Panc1 (cell line): ENCODE data around the gene KIAA2012. TPM values are rescaled to one million over a fixed set of nuclear protein-coding genes. Genes with fewer than 3 reads are reported as not detected.

ENCODE experiments used
- ATAC-seq: fragments of 200-7000 bp; cut with Tn5 transposase; 2 replicates; pipeline ENCODE4 v1.9.1; 2020; ENCODE audit warnings: mild to moderate bottlenecking, moderate library complexity
- BruUV-seq: library from RNA; stranded (reverse); fragments of 400-500 nt; replicated peaks from 2 replicates; lab custom pipeline; 2021; lab: Mats Ljungman, UMichigan
- CTCF ChIA-PET: fragments of 300-600 bp; sonication (Branson Sonifier 250); formaldehyde crosslinking; loops from one replicate; lab custom pipeline; 2022; ENCODE audit warnings: antibody characterized with exemption; lab: Charles Lee
- POLR2A ChIA-PET: fragments of 300-600 bp; sonication (Branson Sonifier 250); formaldehyde crosslinking; loops from one replicate; lab custom pipeline; 2022; ENCODE audit warnings: antibody characterized with exemption; lab: Charles Lee
- DNase-seq: peaks from one replicate; pipeline ENCODE4 v3.0.0-alpha.2; 2010; ENCODE audit warnings: low read depth, low spot score
- H3K27ac ChIP-seq: 2 replicates; pipeline ENCODE4 v1.5.1; 2011; ENCODE audit warnings: mild to moderate bottlenecking, low read length, inconsistent platforms
- H3K27me3 ChIP-seq: fragments of 200-500 bp; sonication (Bioruptor generic); 2 replicates; pipeline ENCODE4 v1.6.0; 2014; ENCODE audit warnings: low read length, inconsistent platforms; ENCODE audit not compliant: control insufficient read depth, insufficient read depth
- H3K36me3 ChIP-seq: fragments of 200-500 bp; sonication (Bioruptor generic); 2 replicates; pipeline ENCODE4 v1.5.1; 2014; ENCODE audit warnings: inconsistent platforms, mild to moderate bottlenecking, low read length, moderate library complexity; ENCODE audit not compliant: control insufficient read depth, insufficient read depth
- H3K4me1 ChIP-seq: 2 replicates; pipeline ENCODE4 v1.5.1; 2011; ENCODE audit warnings: inconsistent platforms, mild to moderate bottlenecking, low read length, moderate library complexity; ENCODE audit not compliant: control insufficient read depth, insufficient read depth
- H3K4me3 ChIP-seq, 2 experiments: 2 replicates each; pipeline ENCODE4 v1.5.1; 2011 to 2012; ENCODE audit warnings: low read depth in 2 of 2, low read length in 2 of 2, mild to moderate bottlenecking in 2 of 2, inconsistent platforms in 1 of 2, moderate library complexity in 1 of 2
- H3K9me3 ChIP-seq: fragments of 200-500 bp; sonication (Bioruptor generic); 2 replicates; pipeline ENCODE4 v1.5.1; 2014; ENCODE audit warnings: low read depth, mild to moderate bottlenecking, inconsistent platforms, low read length, moderate library complexity; ENCODE audit not compliant: control insufficient read depth, insufficient read depth
- POLR2AphosphoS5 ChIP-seq: IDR thresholded peaks from 2 replicates; pipeline ENCODE4 v1.6.1; 2012; ENCODE audit warnings: mild to moderate bottlenecking, low read depth, low read length, moderate library complexity
- SIN3A ChIP-seq: IDR thresholded peaks from 2 replicates; pipeline ENCODE4 v1.6.1; 2012; ENCODE audit warnings: low read depth, mild to moderate bottlenecking, low read length, moderate library complexity, borderline replicate concordance; ENCODE audit not compliant: insufficient read depth
- TCF7L2 ChIP-seq: IDR thresholded peaks from 2 replicates; pipeline ENCODE4 v1.6.1; 2011; ENCODE audit warnings: mild to moderate bottlenecking, low read depth, low read length, inconsistent platforms
- in situ Hi-C: cut with HindIII; loops from 2 replicates; pipeline ENCODE4 v1.10.0; 2016; ENCODE audit warnings: low sequenced_read_pairs, low pct_unique_long_range_greater_than_20kb
- intact Hi-C: fragments of 100-400 bp; cut with micrococcal nuclease; formaldehyde crosslinking; loops from one replicate; pipeline ENCODE4 v1.10.0; 2022; ENCODE audit not compliant: unreplicated experiment
- total RNA-seq: library from RNA; stranded (reverse); gene quantifications from one replicate; pipeline ENCODE4 v1.2.1, GENCODE V29; 2021; ENCODE audit not compliant: unreplicated experiment
- TF ChIP-seq, protein P1 (sequence below), 2 experiments: IDR thresholded peaks; 2 replicates each; pipeline ENCODE4 v1.6.1; 2011 to 2012; ENCODE audit warnings: low read depth in 2 of 2, control low read depth in 1 of 2, low read length in 1 of 2, mild to moderate bottlenecking in 1 of 2, moderate library complexity in 1 of 2; ENCODE audit not compliant: insufficient read depth in 1 of 2
- TF ChIP-seq, protein P2 (sequence below): fragments of 450-650 bp; IDR thresholded peaks from 2 replicates; pipeline ENCODE4 v1.5.1; 2017; ENCODE audit warnings: mild to moderate bottlenecking

KIAA2012 gene
- total RNA-seq, 1 experiment from 2014 or later, result not detected

DNA sequence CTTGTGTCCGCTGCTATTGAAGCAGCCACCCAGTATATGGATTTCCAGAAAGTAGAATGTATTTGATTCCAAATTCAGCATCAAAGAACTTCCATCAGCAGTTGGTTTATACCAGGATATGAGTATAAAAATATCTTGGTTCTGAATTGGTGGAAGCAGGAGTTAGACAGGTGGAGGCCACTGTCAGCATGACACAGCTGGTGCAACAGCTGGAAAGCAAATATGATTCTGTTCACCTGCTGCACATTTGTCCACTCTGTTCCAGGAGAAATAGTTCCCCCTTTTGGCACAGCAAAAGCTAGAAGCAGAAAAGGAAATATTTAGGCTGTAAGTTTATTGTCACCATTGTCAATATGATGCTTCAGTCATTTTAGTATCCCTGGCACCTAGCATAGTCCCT lies 41.2 kb downstream of the KIAA2012 start:
- Histone ChIP-seq H3K4me3 (no peak overlapping the region), H3K4me1 (no peaks in the 10 kb centered on the region), H3K27me3 (peaks cover 4% of the 10 kb centered on the region; the same call in 1 of the 2 replicates), H3K9me3 (no peaks in the 10 kb centered on the region), H3K27ac (no peak overlapping the region), H3K36me3 (no peaks in the 10 kb centered on the region)
- ChIA-PET POLR2A (no interaction called here), CTCF (no interaction called here)
- DNase-seq, result no peak
- no peak for TF ChIP-seq TCF7L2
- TF ChIP-seq, protein P1, sequence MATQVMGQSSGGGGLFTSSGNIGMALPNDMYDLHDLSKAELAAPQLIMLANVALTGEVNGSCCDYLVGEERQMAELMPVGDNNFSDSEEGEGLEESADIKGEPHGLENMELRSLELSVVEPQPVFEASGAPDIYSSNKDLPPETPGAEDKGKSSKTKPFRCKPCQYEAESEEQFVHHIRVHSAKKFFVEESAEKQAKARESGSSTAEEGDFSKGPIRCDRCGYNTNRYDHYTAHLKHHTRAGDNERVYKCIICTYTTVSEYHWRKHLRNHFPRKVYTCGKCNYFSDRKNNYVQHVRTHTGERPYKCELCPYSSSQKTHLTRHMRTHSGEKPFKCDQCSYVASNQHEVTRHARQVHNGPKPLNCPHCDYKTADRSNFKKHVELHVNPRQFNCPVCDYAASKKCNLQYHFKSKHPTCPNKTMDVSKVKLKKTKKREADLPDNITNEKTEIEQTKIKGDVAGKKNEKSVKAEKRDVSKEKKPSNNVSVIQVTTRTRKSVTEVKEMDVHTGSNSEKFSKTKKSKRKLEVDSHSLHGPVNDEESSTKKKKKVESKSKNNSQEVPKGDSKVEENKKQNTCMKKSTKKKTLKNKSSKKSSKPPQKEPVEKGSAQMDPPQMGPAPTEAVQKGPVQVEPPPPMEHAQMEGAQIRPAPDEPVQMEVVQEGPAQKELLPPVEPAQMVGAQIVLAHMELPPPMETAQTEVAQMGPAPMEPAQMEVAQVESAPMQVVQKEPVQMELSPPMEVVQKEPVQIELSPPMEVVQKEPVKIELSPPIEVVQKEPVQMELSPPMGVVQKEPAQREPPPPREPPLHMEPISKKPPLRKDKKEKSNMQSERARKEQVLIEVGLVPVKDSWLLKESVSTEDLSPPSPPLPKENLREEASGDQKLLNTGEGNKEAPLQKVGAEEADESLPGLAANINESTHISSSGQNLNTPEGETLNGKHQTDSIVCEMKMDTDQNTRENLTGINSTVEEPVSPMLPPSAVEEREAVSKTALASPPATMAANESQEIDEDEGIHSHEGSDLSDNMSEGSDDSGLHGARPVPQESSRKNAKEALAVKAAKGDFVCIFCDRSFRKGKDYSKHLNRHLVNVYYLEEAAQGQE (IDR thresholded peaks at IDR 0.05; ENCODE audit: insufficient read depth in 1 of 2, low read depth in 2 of 2, low read length in 1 of 2), result no peak
- TF ChIP-seq, protein P2, sequence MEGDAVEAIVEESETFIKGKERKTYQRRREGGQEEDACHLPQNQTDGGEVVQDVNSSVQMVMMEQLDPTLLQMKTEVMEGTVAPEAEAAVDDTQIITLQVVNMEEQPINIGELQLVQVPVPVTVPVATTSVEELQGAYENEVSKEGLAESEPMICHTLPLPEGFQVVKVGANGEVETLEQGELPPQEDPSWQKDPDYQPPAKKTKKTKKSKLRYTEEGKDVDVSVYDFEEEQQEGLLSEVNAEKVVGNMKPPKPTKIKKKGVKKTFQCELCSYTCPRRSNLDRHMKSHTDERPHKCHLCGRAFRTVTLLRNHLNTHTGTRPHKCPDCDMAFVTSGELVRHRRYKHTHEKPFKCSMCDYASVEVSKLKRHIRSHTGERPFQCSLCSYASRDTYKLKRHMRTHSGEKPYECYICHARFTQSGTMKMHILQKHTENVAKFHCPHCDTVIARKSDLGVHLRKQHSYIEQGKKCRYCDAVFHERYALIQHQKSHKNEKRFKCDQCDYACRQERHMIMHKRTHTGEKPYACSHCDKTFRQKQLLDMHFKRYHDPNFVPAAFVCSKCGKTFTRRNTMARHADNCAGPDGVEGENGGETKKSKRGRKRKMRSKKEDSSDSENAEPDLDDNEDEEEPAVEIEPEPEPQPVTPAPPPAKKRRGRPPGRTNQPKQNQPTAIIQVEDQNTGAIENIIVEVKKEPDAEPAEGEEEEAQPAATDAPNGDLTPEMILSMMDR, result no peak
- no peak for TF ChIP-seq POLR2AphosphoS5
- no peak for TF ChIP-seq SIN3A
- intact Hi-C loops, result no loop called here
- in situ Hi-C loops, result no loop called here
- ATAC-seq, result no peak
- BruUV-seq, result no TSS peak

DNA sequence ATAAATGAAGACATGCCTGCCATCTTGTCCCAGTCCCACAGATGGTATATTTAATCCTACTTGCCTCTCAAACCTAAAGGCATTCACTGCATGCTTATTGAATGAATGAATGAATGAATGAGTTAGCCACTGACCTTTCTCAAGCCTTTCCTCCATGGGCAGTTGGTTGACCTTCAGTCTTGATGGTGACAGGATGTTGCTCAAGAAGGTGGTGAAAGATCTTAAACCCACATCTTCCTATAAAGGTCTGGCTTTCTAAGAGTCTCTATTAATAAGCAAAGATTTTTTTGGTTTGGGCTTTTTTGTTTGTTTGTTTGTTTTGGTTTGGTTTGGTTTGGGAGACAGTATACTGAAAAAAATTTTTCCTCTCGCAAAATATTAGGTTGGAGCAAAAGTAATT lies 41.7 kb downstream of the KIAA2012 start:
- no TSS peak for BruUV-seq
- ATAC-seq (no peak), DNase-seq (no peak)
- no peaks in the 10 kb centered on the region for H3K36me3 ChIP-seq
- H3K27ac ChIP-seq, result no peak overlapping the region
- intact Hi-C loops (no loop called here), in situ Hi-C loops (no loop called here)
- H3K4me1 ChIP-seq, result no peaks in the 10 kb centered on the region
- POLR2A ChIA-PET, result no interaction called here
- H3K4me3 ChIP-seq, result no peak overlapping the region
- CTCF ChIA-PET, result no interaction called here
- H3K9me3 ChIP-seq, result no peaks in the 10 kb centered on the region
- H3K27me3 ChIP-seq, result peaks cover 4% of the 10 kb centered on the region; the same call in 1 of the 2 replicates
- TF ChIP-seq TCF7L2, result no peak
- TF ChIP-seq, protein P1 (IDR thresholded peaks at IDR 0.05; ENCODE audit: insufficient read depth in 1 of 2, low read depth in 2 of 2, low read length in 1 of 2), result no peak
- no peak for TF ChIP-seq SIN3A
- TF ChIP-seq, protein P2, result no peak
- no peak for TF ChIP-seq POLR2AphosphoS5
